Measurements from ENCODE around the gene TST.

The TST gene

GRCh38 chr22:36977947-36978660 is 41.1 kb downstream of the TST start:
- TF ChIP-seq CTCF (IDR thresholded peaks at IDR 0.05; ENCODE audit: extremely low read depth, insufficient read depth, missing control alignments) = peak; percentile 83
- in situ Hi-C loops (cut with MboI; ENCODE audit: low pct_unique_long_range_greater_than_20kb, low sequenced_read_pairs, unreplicated experiment) = loop anchor here (10.0 kb wide), 1 partner anchor 193 kb away; no protein-coding TSS in a partner anchor
- DNase-seq (ENCODE audit: low spot score) = peak; percentile 91

- DNase-seq (ENCODE audit: low spot score) = peak; percentile 76
- in situ Hi-C loops (cut with MboI; ENCODE audit: low pct_unique_long_range_greater_than_20kb, low sequenced_read_pairs, unreplicated experiment) = loop anchor here (10.0 kb wide), 1 partner anchor 193 kb away; no protein-coding TSS in a partner anchor
- TF ChIP-seq CTCF (IDR thresholded peaks at IDR 0.05; ENCODE audit: extremely low read depth, insufficient read depth, missing control alignments) = peak; percentile 76
Measured at GRCh38 chr22:36977401-36977861, 41.8 kb downstream of the TST start.

- TF ChIP-seq CTCF (IDR thresholded peaks at IDR 0.05; ENCODE audit: extremely low read depth, insufficient read depth, missing control alignments) = no peak
- in situ Hi-C loops (cut with MboI; ENCODE audit: low pct_unique_long_range_greater_than_20kb, low sequenced_read_pairs, unreplicated experiment) = loop anchor here (10.0 kb wide), 1 partner anchor 192 kb away; no protein-coding TSS in a partner anchor
- DNase-seq (ENCODE audit: low spot score) = no peak
Measured at GRCh38 chr22:36976606-36977005, 42.6 kb downstream of the TST start.

GRCh38 chr22:36971341-36972125 is 47.7 kb downstream of the TST start:
- in situ Hi-C loops (cut with MboI; ENCODE audit: low pct_unique_long_range_greater_than_20kb, low sequenced_read_pairs, unreplicated experiment) = loop anchor here (10.0 kb wide), 1 partner anchor 187 kb away; no protein-coding TSS in a partner anchor
- no peak for DNase-seq (ENCODE audit: low spot score)
- no peak for TF ChIP-seq CTCF (IDR thresholded peaks at IDR 0.05; ENCODE audit: extremely low read depth, insufficient read depth, missing control alignments)

- DNase-seq (ENCODE audit: low spot score) = no peak
- TF ChIP-seq CTCF (IDR thresholded peaks at IDR 0.05; ENCODE audit: extremely low read depth, insufficient read depth, missing control alignments) = no peak
- in situ Hi-C loops (cut with MboI; ENCODE audit: low pct_unique_long_range_greater_than_20kb, low sequenced_read_pairs, unreplicated experiment) = no loop called here
Measured at GRCh38 chr22:36968249-36968964, 50.8 kb downstream of the TST start.
